HT1080 (cell line): ENCODE data around the gene DUSP12. TPM values are rescaled to one million over a fixed set of nuclear protein-coding genes. Genes with fewer than 3 reads are reported as not detected.
"Not testable (repeated sequence)": the region's sequence is repeated elsewhere in the genome, so short reads cannot be mapped to it uniquely, and the experiment has no call there.

Experiments
- DNase-seq: peaks from one replicate; pipeline ENCODE4 v3.0.0-alpha.2; 2015; ENCODE audit warnings: low read depth
- polyA plus RNA-seq, 2 experiments: library from polyadenylated mRNA; depleted of rRNA; stranded (reverse); fragments of >200 nt; gene quantifications; 2 replicates each; pipeline ENCODE4 v1.2.3, GENCODE V29; 2015
- total RNA-seq: library from RNA; depleted of rRNA; stranded (reverse); fragments of >200 nt; shearing (Covaris generic); gene quantifications from 2 replicates; pipeline ENCODE4 v1.2.3, GENCODE V29; 2014; rRNA removed

The DUSP12 gene, protein sequence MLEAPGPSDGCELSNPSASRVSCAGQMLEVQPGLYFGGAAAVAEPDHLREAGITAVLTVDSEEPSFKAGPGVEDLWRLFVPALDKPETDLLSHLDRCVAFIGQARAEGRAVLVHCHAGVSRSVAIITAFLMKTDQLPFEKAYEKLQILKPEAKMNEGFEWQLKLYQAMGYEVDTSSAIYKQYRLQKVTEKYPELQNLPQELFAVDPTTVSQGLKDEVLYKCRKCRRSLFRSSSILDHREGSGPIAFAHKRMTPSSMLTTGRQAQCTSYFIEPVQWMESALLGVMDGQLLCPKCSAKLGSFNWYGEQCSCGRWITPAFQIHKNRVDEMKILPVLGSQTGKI
- 50.0 and 61.1 TPM in 2 replicates for total RNA-seq
- polyA plus RNA-seq (2015; cell fraction: cytosol; rRNA removed) = 36.6 and 40.8 TPM in 2 replicates
- polyA plus RNA-seq (2015; cell fraction: nucleus; rRNA removed) = 31.9 and 37.0 TPM in 2 replicates

DNA sequence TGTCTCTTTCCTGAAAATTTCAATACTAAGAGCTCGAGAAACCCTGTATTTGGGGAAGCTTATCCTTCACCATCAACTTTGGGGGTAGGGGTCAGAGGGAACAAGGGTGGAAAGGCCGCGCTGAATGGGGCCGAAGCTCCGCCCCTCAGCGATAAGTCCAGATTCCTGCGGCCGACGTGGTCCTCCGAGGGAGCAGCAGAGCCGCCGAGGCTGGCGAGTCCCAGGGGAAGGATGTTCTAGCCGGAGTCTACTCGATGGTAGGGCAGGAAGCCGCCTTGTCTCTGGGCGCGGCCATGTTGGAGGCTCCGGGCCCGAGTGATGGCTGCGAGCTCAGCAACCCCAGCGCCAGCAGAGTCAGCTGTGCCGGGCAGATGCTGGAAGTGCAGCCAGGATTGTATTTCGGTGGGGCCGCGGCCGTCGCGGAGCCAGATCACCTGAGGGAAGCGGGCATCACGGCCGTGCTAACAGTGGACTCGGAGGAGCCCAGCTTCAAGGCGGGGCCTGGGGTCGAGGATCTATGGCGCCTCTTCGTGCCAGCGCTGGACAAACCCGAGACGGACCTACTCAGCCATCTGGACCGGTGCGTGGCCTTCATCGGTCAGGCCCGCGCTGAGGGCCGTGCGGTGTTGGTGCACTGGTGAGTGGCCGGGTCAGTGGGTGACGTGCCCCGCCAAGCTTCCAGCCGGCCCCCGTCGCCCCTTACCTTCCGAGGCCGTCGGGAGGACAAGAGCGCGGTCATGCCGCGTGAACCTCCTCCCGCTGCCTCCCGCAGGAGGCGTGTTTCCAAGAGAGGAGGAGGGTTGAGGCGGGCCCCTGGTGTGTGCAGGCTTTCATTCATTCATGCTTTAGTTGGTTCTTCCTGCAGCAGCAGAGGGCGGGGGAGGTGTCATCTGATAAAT, at the start of gene DUSP12:
DUSP12 (plus strand) TSS at position 278 of the 899 bp plus-strand sequence; CDS start at position 294, 16 bp downstream.
- DNase-seq = peak; percentile 91

DNA sequence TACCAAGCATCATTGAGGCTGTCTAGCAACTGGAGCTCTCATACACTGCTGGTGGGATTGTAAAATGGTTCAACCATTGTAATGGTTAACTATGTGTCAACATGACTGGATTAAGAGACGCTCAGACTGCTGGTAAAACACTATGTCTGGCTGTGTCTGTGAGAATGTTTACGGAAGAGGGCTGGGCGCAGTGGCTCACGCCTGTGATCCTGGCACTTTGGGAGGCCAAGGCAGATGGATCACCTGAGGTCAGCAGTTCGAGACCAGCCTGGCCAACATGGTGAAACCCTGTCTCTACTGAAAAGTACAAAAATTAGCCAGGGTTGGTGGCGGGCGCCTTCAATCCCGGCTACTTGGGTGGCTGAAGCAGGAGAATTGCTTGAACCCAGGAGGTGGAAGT, 47.3 kb upstream of the DUSP12 start:
- no peak for DNase-seq

DNA sequence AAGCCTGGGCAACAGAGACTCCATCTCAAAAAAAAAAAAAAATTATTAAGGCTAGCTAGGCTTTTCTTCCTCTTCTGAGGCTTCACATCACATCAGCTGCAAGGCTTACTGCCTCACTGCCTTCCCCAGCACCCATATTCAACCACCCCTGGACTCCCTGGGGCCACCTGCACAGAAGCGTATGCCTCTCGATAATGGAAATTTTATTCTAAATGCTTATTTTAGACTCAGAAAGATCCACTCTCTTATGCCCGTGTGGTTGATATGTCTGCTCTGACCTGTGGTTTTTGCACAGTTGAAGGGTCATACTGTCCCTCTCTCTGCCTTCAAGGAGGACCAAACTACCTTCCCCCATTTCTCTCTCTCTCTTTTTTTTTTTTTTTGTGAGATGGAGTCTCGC, 44.0 kb upstream of the DUSP12 start:
- DNase-seq = no peak

DNA sequence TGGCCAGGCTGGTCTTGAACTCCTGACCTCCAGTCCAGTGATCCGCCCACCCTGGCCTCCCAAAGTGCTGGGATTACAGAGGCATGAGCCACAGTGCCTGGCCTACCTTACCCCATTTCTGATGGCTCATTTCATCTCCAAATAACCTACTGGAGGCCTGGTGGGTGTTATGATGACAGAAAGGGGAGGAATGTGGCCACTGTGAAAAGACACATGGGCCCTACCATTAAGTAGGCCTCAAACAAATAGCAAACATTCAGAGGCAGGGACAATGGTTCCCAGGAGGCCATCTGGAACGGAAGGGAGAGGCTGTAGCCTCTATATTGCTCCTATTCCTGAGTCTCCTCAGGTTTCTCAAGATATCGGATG, 43.5 kb upstream of the DUSP12 start:
- no peak for DNase-seq

DNA sequence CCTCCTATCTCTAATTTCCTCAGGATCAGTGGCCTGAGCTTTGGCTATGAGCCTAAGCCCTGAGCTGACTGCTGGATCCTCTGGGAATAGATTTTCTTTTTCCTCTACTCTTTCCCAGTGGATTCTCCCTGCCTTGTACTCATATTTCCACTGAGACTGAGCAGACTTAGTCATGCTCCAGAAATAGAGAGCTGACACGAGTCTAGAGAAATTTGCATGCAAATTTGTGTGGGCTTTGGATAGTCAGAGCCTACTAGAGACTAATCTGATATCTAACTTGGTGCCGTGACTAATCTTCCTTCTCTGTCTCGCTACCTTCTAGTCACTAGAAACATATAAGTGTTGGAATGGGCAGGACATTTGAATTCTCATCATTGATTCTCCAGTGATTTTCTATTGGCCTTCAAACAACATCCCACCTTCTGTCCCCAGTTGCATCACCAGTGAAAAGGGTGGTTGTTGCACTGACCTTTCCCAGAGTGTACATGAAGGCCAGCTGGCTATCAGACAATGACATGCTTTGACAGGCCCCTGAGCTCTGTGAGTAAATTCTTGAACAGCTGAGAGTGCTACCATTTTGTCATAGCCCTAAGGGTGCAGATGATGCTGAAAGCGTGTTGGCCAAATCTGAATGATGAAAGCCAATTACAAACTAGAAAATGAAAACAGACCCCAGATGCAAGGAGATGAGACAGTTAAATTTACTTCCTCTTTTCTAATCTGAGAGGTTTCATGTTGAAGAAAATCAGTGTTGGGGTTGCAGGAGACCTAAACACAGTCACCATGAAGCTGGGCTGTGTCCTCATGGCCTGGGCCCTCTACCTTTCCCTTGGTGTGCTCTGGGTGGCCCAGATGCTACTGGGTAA, 42.9 kb upstream of the DUSP12 start, which contains the start of gene FCRLA:
FCRLA (plus strand) TSS at position 748 of the 866 bp plus-strand sequence; CDS start at position 784, 36 bp downstream.
- peak; percentile 97 for DNase-seq

DNA sequence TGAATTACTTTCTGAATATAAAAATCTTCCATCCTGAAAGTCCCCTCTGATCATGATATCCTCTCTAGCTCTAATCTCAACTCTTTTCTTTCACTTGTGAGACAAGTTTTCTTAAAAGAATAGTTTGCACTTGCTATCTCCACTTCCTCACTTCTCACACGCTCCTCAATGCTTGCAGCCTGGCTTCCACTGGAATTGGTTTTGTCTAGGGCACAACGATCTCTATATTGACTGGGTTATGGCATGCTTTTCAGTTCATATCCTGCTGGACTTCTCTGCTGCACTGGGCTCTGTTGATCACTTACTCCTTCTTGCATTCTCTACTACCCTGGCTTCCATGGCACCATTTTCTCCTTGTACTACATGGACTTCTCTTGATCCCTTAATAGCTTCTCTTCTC, 42.1 kb upstream of the DUSP12 start:
- DNase-seq = no peak

DNA sequence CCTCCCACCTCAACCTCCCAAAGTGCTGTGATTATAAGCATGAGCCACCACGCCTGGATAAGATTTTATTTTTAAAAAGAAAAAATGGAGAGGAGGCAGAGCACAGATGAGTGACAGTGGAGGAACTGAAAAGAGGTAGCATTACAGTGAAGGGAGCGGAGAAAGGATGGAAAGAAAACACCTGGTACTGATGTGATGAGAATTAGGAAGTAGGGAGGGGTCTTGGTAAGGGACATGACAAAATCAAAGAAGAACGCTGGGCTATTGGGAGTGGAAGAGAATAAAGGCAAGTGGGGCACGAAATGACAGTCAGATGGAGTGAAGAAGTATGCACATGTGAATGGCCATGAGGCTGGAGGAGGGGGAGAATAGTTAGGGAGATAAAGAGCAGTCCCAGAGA, 40.2 kb upstream of the DUSP12 start:
- DNase-seq = no peak

DNA sequence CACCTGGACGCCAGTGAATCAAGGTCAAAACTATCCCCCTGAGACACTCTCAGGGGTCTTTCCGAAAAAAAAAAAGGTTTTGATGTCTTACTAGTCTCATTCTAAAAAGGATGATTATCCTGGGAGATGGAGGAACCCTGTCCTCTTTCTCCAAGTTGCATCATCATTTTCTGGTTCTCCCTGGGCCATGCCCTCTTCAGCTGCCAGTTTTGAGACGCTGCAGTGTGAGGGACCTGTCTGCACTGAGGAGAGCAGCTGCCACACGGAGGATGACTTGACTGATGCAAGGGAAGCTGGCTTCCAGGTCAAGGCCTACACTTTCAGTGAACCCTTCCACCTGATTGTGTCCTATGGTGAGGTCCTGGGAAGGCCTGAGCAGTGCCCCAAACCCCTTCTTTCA, 39.0 kb upstream of the DUSP12 start:
- DNase-seq = no peak

DNA sequence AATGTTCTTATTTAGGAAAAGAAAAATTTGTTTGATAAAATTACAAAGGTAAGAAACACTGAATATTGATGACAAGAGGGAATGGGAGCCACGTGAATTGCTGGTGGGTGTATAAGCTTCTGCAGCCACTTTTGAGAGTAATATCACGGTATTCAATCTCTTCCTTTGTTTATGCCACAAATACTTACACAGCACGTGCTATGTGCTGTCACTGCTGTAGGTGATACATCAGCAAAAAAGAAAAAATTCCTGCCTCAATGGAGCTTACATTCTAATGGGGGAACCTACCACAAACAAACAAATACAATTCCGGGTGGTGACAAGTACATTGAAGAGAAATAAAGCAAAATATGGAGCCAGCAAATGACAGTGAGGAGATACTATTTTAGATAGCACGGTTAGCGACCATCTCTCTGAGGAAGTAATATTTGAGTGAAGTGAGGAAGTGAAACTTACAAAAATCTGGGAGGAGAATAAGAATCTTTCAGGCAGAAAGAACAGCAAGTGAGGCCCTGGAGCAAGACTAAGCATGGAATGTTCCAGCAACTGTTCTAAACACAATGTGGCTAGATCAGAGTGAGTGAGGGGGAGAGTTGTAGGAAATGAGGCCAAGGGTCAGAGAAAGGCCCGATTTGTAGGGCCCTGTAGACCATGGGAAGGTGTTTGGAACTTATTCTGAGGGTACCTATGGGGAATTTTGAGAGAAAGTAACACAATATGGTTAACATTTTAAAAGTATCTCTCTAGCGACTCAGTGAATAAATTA, 30.8 kb upstream of the DUSP12 start:
- no peak for DNase-seq

DNA sequence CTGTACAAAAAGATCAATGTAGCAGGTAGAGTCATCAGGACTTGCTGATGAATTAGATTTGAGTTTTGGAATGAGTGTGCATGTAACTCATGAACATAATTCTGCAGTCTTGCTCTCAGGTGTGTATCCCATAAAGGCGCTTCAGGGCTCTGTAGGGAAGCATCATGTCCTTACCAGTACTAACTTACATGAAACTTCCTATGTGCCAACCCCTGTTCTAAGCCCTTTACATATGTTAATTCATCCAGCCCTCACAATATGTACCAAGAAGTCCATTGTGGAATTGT, 30.3 kb upstream of the DUSP12 start:
- no peak for DNase-seq

DNA sequence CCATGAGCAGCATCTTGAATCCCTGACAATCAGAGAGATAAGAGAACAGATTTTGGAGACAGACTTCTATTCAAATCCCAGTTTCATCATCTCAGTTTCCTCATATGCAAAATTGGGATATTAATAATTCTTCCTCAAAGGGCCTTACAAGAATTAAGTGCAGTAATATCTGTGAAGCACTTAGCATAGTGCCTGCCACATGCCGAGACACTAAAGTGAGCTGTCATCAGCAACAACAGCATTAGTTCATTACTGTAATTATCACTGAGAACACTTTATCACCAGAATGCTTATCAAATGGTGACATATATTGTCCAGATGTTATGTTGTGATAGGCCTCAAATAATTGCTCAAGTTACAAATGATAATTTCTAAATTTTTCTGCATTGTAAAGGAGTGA, 29.2 kb upstream of the DUSP12 start:
- DNase-seq = no peak

DNA sequence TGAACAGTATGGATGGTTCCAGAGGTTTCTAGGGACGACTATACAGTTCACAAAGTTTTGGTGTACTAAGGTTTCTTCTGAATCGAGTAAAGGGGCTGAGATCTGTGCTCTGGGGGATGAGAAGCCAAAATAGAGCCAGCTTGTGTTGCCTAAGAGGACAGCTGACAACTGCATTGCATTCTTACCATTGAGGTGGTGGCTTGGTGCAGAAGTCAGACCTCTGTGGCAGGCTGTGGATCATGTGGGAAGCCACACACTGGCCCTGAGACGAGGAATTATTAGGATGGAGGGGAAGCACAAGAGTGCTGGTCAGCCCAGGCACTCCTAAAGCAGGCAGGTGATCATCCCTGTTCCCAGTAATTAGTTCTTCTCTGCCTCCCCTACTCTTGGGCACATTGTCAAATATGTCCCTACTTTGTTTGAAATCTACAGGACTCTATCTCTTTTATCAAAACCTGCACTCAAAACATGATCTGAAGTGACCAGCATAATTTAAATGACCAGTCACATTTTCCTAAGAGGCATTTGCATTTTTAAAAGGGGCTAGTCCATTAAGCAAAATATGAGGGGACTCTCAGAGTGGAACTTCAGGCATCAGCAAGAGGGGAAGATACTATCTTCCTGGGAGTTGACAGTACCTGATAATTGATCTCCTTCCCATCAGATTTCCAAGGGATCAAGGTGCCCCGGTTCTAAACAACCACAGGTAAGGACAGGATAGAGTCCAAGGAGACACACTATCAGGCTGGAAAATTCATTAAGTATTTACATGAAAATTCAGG, 28.4 kb upstream of the DUSP12 start, which contains the start of gene FCRLB:
FCRLB (plus strand) TSS at position 589 of the 782 bp plus-strand sequence. CDS start 1,129 bp downstream, outside the sequence.
- no peak for DNase-seq

DNA sequence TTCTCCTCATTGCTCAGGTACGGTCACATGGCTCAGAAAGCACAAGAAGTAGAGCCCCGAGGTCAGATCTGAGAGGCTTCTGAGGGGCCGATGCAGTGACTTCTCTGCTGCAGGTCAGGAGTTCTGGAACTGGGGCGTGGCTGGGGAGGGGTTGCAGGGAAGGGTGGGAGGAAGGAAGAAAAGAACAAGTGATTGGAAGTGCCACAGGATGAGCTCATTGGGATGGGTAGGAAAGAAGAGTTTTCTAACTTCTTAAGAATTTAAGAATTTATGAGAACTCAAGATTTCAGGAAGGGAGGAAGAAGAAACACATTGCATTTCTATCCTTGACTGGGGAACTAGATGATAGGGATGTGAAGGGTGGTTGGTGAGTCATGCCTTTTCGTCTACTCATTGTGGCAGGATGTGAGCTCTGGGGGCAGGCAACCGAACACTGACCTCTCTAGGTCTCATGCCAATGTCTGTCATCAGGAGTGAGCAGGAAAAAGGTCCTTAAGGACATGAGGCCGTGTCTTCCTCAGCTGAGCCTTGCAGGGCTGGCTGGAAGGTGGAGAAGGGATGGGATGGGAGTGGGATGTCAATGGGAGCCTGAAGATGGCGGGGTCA, 27.7 kb upstream of the DUSP12 start:
- peak; percentile 97 for DNase-seq

DNA sequence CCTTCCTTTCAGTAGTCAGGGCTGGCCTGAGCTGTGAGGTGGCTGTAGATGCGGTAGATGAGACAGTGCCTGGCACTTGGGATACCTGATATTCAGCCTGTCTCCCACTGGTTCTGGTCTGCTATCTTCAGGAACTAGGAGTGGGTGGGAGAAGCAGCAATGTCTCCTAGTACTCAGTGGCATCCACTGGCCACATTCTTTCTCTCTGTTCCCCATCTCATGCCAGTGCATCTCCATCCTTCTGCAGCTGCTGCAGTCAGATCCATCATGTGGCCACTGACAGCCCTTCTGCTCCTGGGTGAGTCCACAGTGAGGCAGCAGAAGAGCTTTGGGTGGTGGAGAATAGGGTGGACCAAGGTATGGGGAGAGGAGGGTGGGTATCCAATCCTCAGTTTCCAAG, 27.2 kb upstream of the DUSP12 start:
- no peak for DNase-seq

DNA sequence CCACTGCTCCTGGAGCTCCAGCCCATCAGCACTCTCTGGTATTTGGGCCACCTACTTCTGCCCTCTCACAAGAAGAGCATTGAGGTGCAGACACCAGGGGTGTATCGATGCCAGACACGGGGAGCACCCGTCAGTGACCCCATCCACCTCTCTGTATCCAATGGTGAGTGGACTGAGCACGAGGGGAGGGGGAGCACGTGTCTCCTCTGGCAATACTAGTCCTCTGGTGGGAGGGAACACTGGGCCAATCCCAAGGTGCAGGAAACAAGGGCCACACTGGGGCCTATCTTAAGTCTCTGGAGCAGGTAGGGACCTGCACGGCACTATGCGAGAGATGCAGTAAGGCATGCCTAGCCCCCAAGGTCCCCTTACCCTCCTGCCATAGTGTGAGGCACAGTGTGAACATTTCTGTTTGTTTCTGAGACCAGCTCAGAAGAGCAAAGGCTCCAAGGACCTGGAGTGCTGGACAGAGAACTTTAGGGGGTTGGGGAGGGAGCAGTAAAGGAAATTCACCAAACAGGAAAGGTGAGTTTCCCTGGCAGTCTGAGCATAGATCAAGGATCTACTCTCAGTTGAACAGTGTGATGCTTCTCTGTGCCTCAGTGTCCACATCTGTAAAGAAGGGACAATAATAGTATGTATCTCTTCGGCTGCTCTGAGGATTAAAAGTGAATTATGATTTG, 26.0 kb upstream of the DUSP12 start:
- DNase-seq = no peak

DNA sequence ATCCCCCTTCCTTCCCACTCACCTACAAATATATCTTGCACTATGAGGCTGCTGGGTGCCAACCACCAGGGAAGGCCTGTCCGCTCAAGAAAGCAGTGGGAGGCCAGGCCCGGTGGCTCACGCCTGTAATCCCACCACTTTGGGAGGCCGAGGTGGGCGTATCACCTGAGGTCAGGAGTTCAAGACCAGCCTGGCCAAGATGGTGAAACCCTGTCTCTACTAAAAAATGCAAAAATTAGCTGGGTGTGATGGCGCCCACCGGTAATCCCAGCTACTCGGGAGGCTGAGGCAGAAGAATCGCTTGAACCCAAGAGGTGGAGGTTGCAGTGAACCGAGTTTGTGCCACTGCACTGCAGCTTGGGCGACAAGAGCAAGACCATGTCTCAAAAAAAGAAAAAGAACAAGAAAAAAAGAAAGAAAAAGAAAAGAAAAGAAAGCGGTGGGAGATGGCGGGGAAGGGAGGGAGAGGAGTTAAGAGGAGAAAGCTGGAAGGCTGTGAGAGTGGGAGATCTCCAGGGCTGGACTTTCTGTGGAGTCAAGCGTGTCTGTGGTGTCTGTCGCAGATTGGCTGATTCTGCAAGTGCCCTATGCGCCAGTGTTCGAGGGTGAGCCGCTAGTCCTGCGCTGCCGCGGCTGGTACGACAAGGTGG, 24.2 kb upstream of the DUSP12 start:
- DNase-seq = not testable (repeated sequence)

DNA sequence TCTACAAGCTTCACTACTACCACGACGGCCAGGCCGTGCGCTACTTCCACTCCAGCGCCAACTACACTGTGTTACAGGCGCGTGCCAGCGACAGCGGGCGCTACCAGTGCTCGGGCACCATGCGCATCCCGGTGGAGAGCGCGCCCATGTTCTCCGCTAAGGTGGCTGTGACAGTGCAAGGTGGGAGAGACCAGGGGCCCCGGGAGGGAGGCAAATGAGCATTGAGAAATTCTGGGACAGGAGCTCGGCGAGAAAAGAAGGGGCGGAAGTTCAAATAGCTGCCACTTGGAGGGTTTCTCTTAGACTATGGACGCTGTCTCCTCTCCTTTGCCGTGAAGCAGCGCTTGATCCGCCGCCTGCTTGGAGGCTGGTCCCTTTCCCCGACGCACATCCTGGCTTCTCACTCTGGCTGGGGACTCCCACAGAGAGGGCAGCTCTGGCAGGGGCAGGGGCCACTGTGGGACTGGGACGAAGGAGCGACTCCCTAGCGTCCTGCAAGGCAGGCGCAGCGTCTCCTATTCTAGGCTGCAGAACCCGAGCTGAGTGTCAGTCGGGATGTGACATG, 23.6 kb upstream of the DUSP12 start:
- peak; percentile 44 for DNase-seq
